HepG2 (cell line): Measurements from ENCODE around the gene RANGRF. TPM values are rescaled to one million over a fixed set of nuclear protein-coding genes. Genes with fewer than 3 reads are reported as not detected.

Experiments used
- ATRX ChIP-seq: sonication (generic); formaldehyde crosslinking; IDR thresholded peaks from 2 replicates; pipeline ENCODE4 v1.4.0; 2020; ENCODE audit warnings: missing genetic modification reagents, borderline replicate concordance
- CREBL2 ChIP-seq: sonication (generic); formaldehyde crosslinking; IDR thresholded peaks from 2 replicates; pipeline ENCODE4 v1.8.1; 2023; ENCODE audit warnings: missing genetic modification reagents, mild to moderate bottlenecking, borderline replicate concordance
- HIC2 ChIP-seq: sonication (generic); formaldehyde crosslinking; IDR thresholded peaks from 2 replicates; pipeline ENCODE4 v1.9.0; 2022; ENCODE audit warnings: low read depth, missing genetic modification reagents
- HNF1A ChIP-seq, 2 experiments: sonication (generic) in 1 of 2; formaldehyde crosslinking in 1 of 2; IDR thresholded peaks; 2 replicates each; pipeline versions ENCODE4 v1.4.0 to v1.6.1; 2016 to 2020; ENCODE audit warnings: borderline replicate concordance in 1 of 2, low read depth in 1 of 2, mild to moderate bottlenecking in 1 of 2, missing genetic modification reagents in 1 of 2
- HNRNPH1 ChIP-seq: fragments of 200-400 bp; formaldehyde crosslinking; optimal IDR thresholded peaks from 2 replicates; pipeline ENCODE3; 2017; ENCODE audit warnings: mild to moderate bottlenecking, low read depth, low read length
- JUND ChIP-seq: sonication (generic); formaldehyde crosslinking; IDR thresholded peaks from 2 replicates; pipeline ENCODE4 v1.8.0; 2022; ENCODE audit warnings: mild to moderate bottlenecking, missing genetic modification reagents
- KDM1A ChIP-seq: IDR thresholded peaks from 2 replicates; pipeline ENCODE4 v1.6.1; 2016; ENCODE audit warnings: missing compliant biosample characterization
- KDM5A ChIP-seq: fragments of 200-600 bp; sonication (generic); IDR thresholded peaks from 2 replicates; pipeline ENCODE4 v1.7.0; 2018; ENCODE audit warnings: antibody characterized with exemption, mild to moderate bottlenecking, low read length, borderline replicate concordance
- RNF2 ChIP-seq: fragments of 450-650 bp; conservative IDR thresholded peaks from 2 replicates; pipeline ENCODE4 v1.6.1; 2016; ENCODE audit warnings: low read depth
- RORA ChIP-seq: sonication (generic); formaldehyde crosslinking; IDR thresholded peaks from 2 replicates; pipeline ENCODE4 v1.5.0; 2020; ENCODE audit warnings: mild to moderate bottlenecking, missing genetic modification reagents, moderate library complexity
- SMARCC2 ChIP-seq: fragments of 450-650 bp; IDR thresholded peaks from 2 replicates; pipeline ENCODE4 v1.6.1; 2017; ENCODE audit warnings: antibody characterized with exemption, mild to moderate bottlenecking
- SNAPC4 ChIP-seq: sonication (generic); formaldehyde crosslinking; IDR thresholded peaks from 2 replicates; pipeline ENCODE4 v1.4.0; 2020; ENCODE audit warnings: mild to moderate bottlenecking, missing genetic modification reagents
- THAP11 ChIP-seq: IDR thresholded peaks from 2 replicates; pipeline ENCODE4 v1.6.1; 2016; ENCODE audit warnings: missing biosample characterization, missing genetic modification reagents
- ZEB1 ChIP-seq: IDR thresholded peaks from 2 replicates; pipeline ENCODE4 v1.6.1; 2012; ENCODE audit warnings: mild to moderate bottlenecking, low read depth, inconsistent platforms; ENCODE audit not compliant: insufficient replicate concordance
- ZNF331 ChIP-seq: sonication (generic); formaldehyde crosslinking; IDR thresholded peaks from 2 replicates; pipeline ENCODE4 v1.4.0; 2020; ENCODE audit warnings: missing genetic modification reagents
- ZNF496 ChIP-seq: sonication (generic); formaldehyde crosslinking; IDR thresholded peaks from 2 replicates; pipeline ENCODE4 v1.8.1; 2023; ENCODE audit warnings: mild to moderate bottlenecking, moderate library complexity, missing genetic modification reagents; ENCODE audit not compliant: insufficient replicate concordance
- ZNF557 ChIP-seq: sonication (generic); formaldehyde crosslinking; IDR thresholded peaks from 2 replicates; pipeline ENCODE4 v1.4.0; 2020; ENCODE audit warnings: missing genetic modification reagents
- ZNF678 ChIP-seq: sonication (generic); formaldehyde crosslinking; IDR thresholded peaks from 2 replicates; pipeline ENCODE4 v1.4.0; 2020; ENCODE audit warnings: mild to moderate bottlenecking, missing genetic modification reagents
- polyA plus RNA-seq, 8 experiments: library from polyadenylated mRNA; depleted of rRNA in 3 of 8; stranded (reverse) in 7 of 8; unstranded in 1 of 8; fragments of >200 nt; fragmentation: Illumina TruSeq in 4 of 8; extraction: Trizol in 4 of 8; gene quantifications; 2 replicates each; pipeline versions ENCODE4 v1.2.1 to v1.2.3, GENCODE V29; 2011 to 2016; ENCODE audit warnings: low read depth in 4 of 8, missing spikeins in 1 of 8, mixed read lengths in 1 of 8; ENCODE audit not compliant: insufficient read depth in 1 of 8
- total RNA-seq, 5 experiments: library from RNA; depleted of rRNA; stranded (reverse); fragments of >200 nt; fragmentation: Illumina TruSeq; extraction: Trizol; gene quantifications; 2 replicates each; pipeline ENCODE4 v1.2.3, GENCODE V29; 2016; ENCODE audit warnings: low read depth in 1 of 5

The RANGRF gene
- total and polyA plus RNA-seq, 2 of the 13 experiments (the other 11 are each of a cell fraction or from before 2014, with no cell fraction given) = 18.6 to 40.7 TPM

DNA sequence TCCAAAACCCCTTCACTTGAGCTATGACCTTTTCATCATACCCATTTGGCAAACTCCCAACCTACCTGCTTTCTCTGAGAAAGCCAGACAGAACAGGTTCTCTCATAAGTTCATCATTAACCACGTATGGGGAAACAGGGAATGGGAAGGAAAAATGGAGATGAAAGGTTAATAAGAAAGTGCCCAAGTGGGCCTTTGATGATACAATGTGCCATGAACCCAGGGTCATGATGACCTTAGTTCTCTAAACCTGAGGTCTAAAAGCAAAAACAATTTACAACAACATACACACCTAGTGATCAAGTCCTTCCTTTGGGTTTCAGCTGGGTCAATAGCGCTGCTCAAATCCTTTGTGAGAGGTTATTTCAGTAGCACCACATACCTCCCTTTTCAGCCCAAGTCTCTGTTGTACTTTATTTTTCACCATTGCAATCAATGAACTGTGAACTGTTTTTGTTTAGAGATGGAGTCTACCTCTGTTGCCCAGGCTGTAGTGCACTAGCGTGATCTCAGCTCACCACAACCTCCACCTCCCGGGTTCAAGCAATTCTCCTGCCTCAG lies 14.5 kb upstream of the RANGRF start (continued):
- 0 out of 2 replicates have a peak, but pooled peaks have one; percentile 25 for TF ChIP-seq HIC2 (CRISPR knock-in tag)
- TF ChIP-seq ZNF678 (CRISPR knock-in tag) = no peak
- no peak for TF ChIP-seq SNAPC4 (CRISPR knock-in tag)
- peak; percentile 78; the same call in 1 of the 2 replicates for TF ChIP-seq ZNF331 (CRISPR knock-in tag)
- no peak for TF ChIP-seq ATRX (CRISPR knock-in tag)
- peak; percentile 93 for TF ChIP-seq HNF1A (IDR thresholded peaks at IDR 0.05; ENCODE audit: low read depth)
- peak; percentile 94 for TF ChIP-seq HNF1A (CRISPR knock-in tag; IDR thresholded peaks at IDR 0.05; ENCODE audit: borderline replicate concordance)
- TF ChIP-seq ZNF557 (CRISPR knock-in tag) = no peak
- no peak for TF ChIP-seq RNF2
- no peak; the same call in 1 of the 2 replicates for TF ChIP-seq KDM5A
- TF ChIP-seq HNRNPH1 = no peak
- TF ChIP-seq JUND = 0 out of 2 replicates have a peak, but pooled peaks have one; percentile 23
- peak; percentile 40; the same call in 1 of the 2 replicates for TF ChIP-seq THAP11 (CRISPR knock-in tag)
- no peak for TF ChIP-seq ZNF496 (CRISPR knock-in tag)
- peak; percentile 37 for TF ChIP-seq ZEB1
- no peak for TF ChIP-seq RORA
- no peak for TF ChIP-seq CREBL2 (CRISPR knock-in tag)
- no peak for TF ChIP-seq SMARCC2
- TF ChIP-seq KDM1A (CRISPR knock-in tag) = no peak
